ENCODE results near the gene HTRA2.

Gene HTRA2

DNA sequence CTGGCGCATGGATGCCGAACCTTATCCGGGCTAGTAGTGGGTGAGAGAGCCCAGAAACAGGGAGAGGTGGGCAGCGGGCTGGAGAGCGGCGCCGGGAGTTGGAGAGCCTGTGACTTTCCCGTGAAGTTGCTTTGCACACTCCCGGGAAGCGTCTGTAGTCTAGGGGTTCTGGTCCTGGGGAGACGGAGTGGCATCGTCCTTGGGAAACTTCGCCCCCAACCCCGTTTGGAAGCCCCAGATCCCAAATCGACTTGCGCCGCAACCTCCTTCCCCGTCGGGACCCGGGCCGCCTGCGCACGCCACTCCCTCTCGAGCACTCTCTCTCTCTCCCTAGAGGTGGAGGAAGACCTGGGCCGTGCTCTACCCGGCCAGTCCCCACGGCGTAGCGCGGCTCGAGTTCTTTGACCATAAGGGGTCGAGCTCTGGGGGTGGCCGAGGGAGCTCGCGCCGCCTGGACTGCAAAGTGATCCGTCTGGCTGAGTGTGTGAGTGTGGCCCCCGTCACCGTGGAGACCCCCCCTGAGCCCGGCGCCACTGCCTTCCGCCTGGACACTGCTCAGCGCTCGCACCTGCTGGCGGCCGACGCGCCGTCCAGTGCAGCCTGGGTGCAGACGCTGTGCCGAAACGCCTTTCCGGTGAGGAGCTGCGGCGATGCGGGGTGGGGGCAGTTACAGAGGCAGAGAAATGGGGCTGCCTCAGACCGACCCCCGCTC, 25.2 kb downstream of the HTRA2 start:
- peak overlapping the region; percentile 92 for H3K4me3 ChIP-seq (ENCODE audit: low read depth, low read length)
- CTCF ChIA-PET: interaction anchor here (0.7 to 5.2 kb wide), 6 partner anchors 9 to 32 kb away, joined by 3 to 39 read pairs (median 4); no protein-coding TSS in a partner anchor
- TF ChIP-seq, protein P1, sequence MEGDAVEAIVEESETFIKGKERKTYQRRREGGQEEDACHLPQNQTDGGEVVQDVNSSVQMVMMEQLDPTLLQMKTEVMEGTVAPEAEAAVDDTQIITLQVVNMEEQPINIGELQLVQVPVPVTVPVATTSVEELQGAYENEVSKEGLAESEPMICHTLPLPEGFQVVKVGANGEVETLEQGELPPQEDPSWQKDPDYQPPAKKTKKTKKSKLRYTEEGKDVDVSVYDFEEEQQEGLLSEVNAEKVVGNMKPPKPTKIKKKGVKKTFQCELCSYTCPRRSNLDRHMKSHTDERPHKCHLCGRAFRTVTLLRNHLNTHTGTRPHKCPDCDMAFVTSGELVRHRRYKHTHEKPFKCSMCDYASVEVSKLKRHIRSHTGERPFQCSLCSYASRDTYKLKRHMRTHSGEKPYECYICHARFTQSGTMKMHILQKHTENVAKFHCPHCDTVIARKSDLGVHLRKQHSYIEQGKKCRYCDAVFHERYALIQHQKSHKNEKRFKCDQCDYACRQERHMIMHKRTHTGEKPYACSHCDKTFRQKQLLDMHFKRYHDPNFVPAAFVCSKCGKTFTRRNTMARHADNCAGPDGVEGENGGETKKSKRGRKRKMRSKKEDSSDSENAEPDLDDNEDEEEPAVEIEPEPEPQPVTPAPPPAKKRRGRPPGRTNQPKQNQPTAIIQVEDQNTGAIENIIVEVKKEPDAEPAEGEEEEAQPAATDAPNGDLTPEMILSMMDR (IDR thresholded peaks at IDR 0.05; ENCODE audit: insufficient read depth, low read length, missing control alignments): no peak
- no peak for DNase-seq (ENCODE audit: low read depth, low spot score)
- POLR2A ChIA-PET: interaction anchor here (0.8 to 2.1 kb wide), 4 partner anchors 9 to 30 kb away, joined by 3 to 12 read pairs (median 4); no protein-coding TSS in a partner anchor

DNA sequence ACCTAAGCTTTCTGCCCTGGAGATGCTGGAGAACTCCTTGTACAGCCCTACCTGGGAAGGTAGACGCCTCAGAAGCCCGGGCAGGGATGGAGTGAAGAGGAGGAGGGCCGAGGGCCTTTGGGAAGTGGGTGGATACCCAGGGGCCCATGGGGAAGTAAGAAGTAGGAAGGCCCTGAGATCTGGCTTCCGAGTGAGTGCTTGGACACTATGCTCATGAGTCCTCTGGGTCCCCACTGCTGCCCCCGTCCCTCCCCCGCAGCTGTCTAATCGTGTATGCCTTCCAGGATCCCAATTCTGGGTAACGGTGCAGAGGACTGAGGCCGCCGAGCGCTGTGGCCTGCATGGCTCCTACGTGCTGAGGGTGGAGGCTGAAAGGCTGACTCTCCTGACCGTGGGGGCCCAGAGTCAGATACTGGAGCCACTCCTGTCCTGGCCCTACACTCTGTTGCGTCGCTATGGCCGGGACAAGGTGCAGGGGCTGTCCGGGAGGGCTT, 25.9 kb downstream of the HTRA2 start:
- no peak for DNase-seq (ENCODE audit: low read depth, low spot score)
- H3K4me3 ChIP-seq (ENCODE audit: low read depth, low read length): peak overlapping the region; percentile 92
- TF ChIP-seq, protein P1 (IDR thresholded peaks at IDR 0.05; ENCODE audit: insufficient read depth, low read length, missing control alignments): no peak
- CTCF ChIA-PET: interaction anchor here (0.7 to 5.2 kb wide), 5 partner anchors 8 to 31 kb away, joined by 3 to 39 read pairs (median 4); no protein-coding TSS in a partner anchor
- POLR2A ChIA-PET: interaction anchor here (0.8 to 2.1 kb wide), 4 partner anchors 8 to 29 kb away, joined by 3 to 12 read pairs (median 4); no protein-coding TSS in a partner anchor

DNA sequence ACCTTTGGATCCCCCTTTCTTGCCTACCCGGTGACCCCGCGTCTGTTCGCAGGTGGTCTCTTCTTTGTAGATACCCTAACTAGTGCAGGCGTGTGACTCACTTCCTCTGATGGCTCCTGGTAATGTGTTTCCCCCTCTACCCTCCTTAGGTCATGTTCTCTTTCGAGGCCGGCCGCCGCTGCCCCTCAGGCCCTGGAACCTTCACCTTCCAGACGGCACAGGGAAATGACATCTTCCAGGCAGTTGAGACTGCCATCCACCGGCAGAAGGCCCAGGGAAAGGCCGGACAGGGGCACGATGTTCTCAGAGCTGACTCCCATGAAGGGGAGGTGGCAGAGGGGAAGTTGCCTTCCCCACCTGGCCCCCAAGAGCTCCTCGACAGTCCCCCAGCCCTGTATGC, 26.4 kb downstream of the HTRA2 start:
- H3K4me3 ChIP-seq (ENCODE audit: low read depth, low read length): peak overlapping the region; percentile 92; the same call in 1 of the 2 replicates
- no peak for DNase-seq (ENCODE audit: low read depth, low spot score)
- TF ChIP-seq, protein P1 (IDR thresholded peaks at IDR 0.05; ENCODE audit: insufficient read depth, low read length, missing control alignments): no peak
- CTCF ChIA-PET: interaction anchor here (1.1 to 5.2 kb wide), 3 partner anchors 10 to 31 kb away, joined by 3 to 39 read pairs (median 6); no protein-coding TSS in a partner anchor
- POLR2A ChIA-PET: interaction anchor here (0.9 kb wide), 1 partner anchor 11 kb away, joined by 3 read pairs; no protein-coding TSS in a partner anchor

DNA sequence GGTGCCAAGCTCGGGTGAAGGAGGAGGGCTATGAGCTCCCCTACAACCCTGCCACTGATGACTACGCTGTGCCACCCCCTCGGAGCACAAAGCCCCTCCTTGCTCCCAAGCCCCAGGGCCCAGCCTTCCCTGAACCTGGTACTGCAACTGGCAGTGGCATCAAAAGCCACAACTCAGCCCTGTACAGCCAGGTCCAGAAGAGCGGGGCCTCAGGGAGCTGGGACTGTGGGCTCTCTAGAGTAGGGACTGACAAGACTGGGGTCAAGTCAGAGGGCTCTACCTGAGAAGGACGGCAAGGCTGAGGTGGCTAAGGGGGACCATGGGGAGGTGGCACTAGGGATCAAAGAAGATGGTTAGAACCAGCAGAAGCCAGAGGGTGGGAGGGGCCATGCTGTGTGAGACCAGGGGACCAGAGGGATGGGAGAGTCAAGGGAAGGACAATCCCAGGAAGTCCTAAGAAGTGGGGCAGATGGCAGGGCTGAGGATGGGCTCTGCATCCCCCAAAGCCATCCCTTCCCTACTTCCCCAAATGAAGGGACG, 27.2 kb downstream of the HTRA2 start:
- no peak for DNase-seq (ENCODE audit: low read depth, low spot score)
- TF ChIP-seq, protein P1 (IDR thresholded peaks at IDR 0.05; ENCODE audit: insufficient read depth, low read length, missing control alignments): no peak
- POLR2A ChIA-PET: no interaction called here
- H3K4me3 ChIP-seq (ENCODE audit: low read depth, low read length): peak overlapping the region; percentile 6; the same call in 1 of the 2 replicates
- CTCF ChIA-PET: interaction anchor here (1.2 to 5.2 kb wide), 3 partner anchors 9 to 73 kb away, joined by 3 to 39 read pairs (median 5); no protein-coding TSS in a partner anchor

DNA sequence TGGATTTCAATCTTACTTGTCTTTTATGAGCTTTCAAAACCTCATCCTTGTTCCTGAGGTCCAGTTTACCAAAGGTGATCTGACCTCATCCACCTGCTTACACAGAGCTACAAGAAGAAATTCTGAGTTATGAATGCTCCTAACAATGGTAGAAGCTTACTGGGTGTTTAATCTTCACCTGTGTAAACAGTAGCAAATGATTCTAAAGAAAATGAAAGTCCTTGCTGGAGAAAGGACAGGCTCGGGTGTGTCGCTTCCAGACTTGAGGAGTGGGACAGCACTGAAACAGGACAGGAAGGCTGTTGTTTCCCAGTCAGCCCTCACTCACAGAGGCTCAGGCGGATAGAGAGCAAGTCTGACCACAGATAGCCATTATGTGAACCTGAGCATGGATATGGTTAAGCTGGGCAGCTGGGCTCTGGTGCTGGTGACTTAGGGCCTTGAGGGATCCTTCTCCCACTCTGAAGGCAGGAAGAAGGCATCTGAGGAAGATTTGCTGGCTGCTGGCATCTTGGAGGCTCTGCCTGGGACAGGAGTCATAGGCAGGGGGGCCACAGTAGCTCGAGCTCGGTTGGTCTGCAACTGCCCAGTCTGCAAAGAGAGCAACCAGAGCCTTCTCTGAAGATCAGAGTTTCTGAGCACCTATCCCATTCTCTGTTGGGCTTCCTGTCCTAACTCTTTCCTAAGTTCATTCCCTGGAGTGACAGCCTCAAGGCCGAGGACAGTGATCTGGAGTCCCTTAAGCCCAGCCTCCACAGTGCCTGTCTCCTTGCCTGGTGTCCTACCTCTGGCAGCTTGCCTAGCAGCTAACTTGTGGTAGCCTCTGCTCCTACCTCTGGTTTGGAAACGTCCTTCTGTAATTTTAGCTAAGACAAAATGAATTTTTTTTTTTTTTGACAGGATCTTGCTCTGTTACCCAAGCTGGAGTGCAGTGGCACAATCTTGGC, 28.8 kb downstream of the HTRA2 start:
- CTCF ChIA-PET: interaction anchor here (1.3 to 5.2 kb wide), 3 partner anchors 12 to 75 kb away, joined by 4 to 39 read pairs (median 5); no protein-coding TSS in a partner anchor
- POLR2A ChIA-PET: interaction anchor here (0.7 to 1.4 kb wide), 3 partner anchors 8 to 145 kb away, joined by 3 to 7 read pairs (median 3); no protein-coding TSS in a partner anchor
- no peak overlapping the region for H3K4me3 ChIP-seq (ENCODE audit: low read depth, low read length)
- DNase-seq (ENCODE audit: low read depth, low spot score): no peak
- TF ChIP-seq, protein P1 (IDR thresholded peaks at IDR 0.05; ENCODE audit: insufficient read depth, low read length, missing control alignments): no peak

All from AG04449 (cell line).